Measurements from ENCODE around the gene H19.

Gene H19

GRCh38 chr11:1982873-1983600, 14.6 kb downstream of the H19 start:
- no peak for DNase-seq

GRCh38 chr11:1979607-1980006, 18.0 kb downstream of the H19 start:
- no peak for DNase-seq

- no peak for DNase-seq
These were observed 18.7 kb downstream of the H19 start for GRCh38 chr11:1978720-1979473.

- no peak for DNase-seq
These were observed 22.5 kb downstream of the H19 start for GRCh38 chr11:1975185-1975584.

GRCh38 chr11:1970956-1971355, 26.7 kb downstream of the H19 start:
- DNase-seq: no peak

- DNase-seq: no peak
These were observed 27.9 kb downstream of the H19 start for GRCh38 chr11:1969776-1970175.

GRCh38 chr11:1969035-1969434, 28.6 kb downstream of the H19 start:
- no peak for DNase-seq

GRCh38 chr11:1968454-1969002, 29.1 kb downstream of the H19 start:
- DNase-seq: no peak

GRCh38 chr11:1967641-1968225, 29.9 kb downstream of the H19 start:
- no peak for DNase-seq

- no peak for DNase-seq
These were observed 31.1 kb downstream of the H19 start for GRCh38 chr11:1966531-1966930.

GRCh38 chr11:1964955-1965354, 32.7 kb downstream of the H19 start:
- no peak for DNase-seq

- no peak for DNase-seq
These were observed 33.3 kb downstream of the H19 start for GRCh38 chr11:1964348-1964747.

GRCh38 chr11:1963864-1964263, 33.8 kb downstream of the H19 start:
- DNase-seq: no peak

- no peak for DNase-seq
These were observed 37.9 kb downstream of the H19 start for GRCh38 chr11:1959786-1960185.

GRCh38 chr11:1958367-1958766, 39.3 kb downstream of the H19 start:
- DNase-seq: no peak

GRCh38 chr11:1953489-1954266, 44.0 kb downstream of the H19 start:
- no peak for DNase-seq

GRCh38 chr11:1952806-1953482, 44.7 kb downstream of the H19 start:
- DNase-seq: no peak

- DNase-seq: no peak
These were observed 47.7 kb downstream of the H19 start for GRCh38 chr11:1949922-1950321.

GRCh38 chr11:1949302-1949701, 48.3 kb downstream of the H19 start:
- DNase-seq: no peak

- DNase-seq: no peak
These were observed 49.3 kb downstream of the H19 start for GRCh38 chr11:1948389-1948788.

- DNase-seq: no peak
These were observed 49.9 kb downstream of the H19 start for GRCh38 chr11:1947592-1948237.
